A204.1 (cell line): Measurements from ENCODE around the gene KDM5C.

Experiments
- FAIRE-seq: peaks from 2 replicates; lab custom pipeline; 2012; peaks lifted over from hg19 to GRCh38; lab: Jason Lieb, UNC

The KDM5C gene

GRCh38 chrX:53250556-53250955 is 25.5 kb upstream of the KDM5C start:
- no peak for FAIRE-seq

- FAIRE-seq = no peak
Measured at GRCh38 chrX:53249408-53250042, 24.5 kb upstream of the KDM5C start.

- FAIRE-seq = no peak
Measured at GRCh38 chrX:53247928-53248327, 22.9 kb upstream of the KDM5C start.

- no peak for FAIRE-seq
Measured at GRCh38 chrX:53246231-53246630, 21.2 kb upstream of the KDM5C start.

- FAIRE-seq = peak; percentile 70
Measured at GRCh38 chrX:53244610-53245009, 19.6 kb upstream of the KDM5C start.

- no peak for FAIRE-seq
Measured at GRCh38 chrX:53242310-53242709, 17.3 kb upstream of the KDM5C start.

- FAIRE-seq = no peak
Measured at GRCh38 chrX:53241558-53241957, 16.6 kb upstream of the KDM5C start.

GRCh38 chrX:53239474-53239873 is 14.5 kb upstream of the KDM5C start:
- FAIRE-seq = no peak

- FAIRE-seq = no peak
Measured at GRCh38 chrX:53237056-53237455, 12.0 kb upstream of the KDM5C start.

GRCh38 chrX:53236025-53236679 is 11.1 kb upstream of the KDM5C start:
- no peak for FAIRE-seq

- no peak for FAIRE-seq
Measured at GRCh38 chrX:53235566-53235965, 10.6 kb upstream of the KDM5C start.

GRCh38 chrX:53234484-53234883 is 9.5 kb upstream of the KDM5C start:
- no peak for FAIRE-seq

- no peak for FAIRE-seq
Measured at GRCh38 chrX:53233536-53233935, 8.5 kb upstream of the KDM5C start.

GRCh38 chrX:53230116-53230515 is 5.1 kb upstream of the KDM5C start:
- no peak for FAIRE-seq

GRCh38 chrX:53227224-53227765 is 2.3 kb upstream of the KDM5C start:
- no peak for FAIRE-seq

GRCh38 chrX:53223955-53224859 is 800 bp downstream of the KDM5C start:
- no peak for FAIRE-seq

- FAIRE-seq = no peak
Measured at GRCh38 chrX:53223068-53223693, 1.8 kb downstream of the KDM5C start.

GRCh38 chrX:53211391-53211978 is 13.5 kb downstream of the KDM5C start:
- no peak for FAIRE-seq

GRCh38 chrX:53196678-53197077 is 28.3 kb downstream of the KDM5C start:
- no peak for FAIRE-seq

- FAIRE-seq = no peak
Measured at GRCh38 chrX:53195401-53195800, 29.6 kb downstream of the KDM5C start.

GRCh38 chrX:53194308-53194707 is 30.7 kb downstream of the KDM5C start:
- FAIRE-seq = no peak

GRCh38 chrX:53193093-53193492 is 31.9 kb downstream of the KDM5C start:
- no peak for FAIRE-seq
